A549 (cell line): ENCODE data around the gene VTA1.
"Not testable (repeated sequence)": the region's sequence is repeated elsewhere in the genome, so short reads cannot be mapped to it uniquely, and the experiment has no call there.

ENCODE experiments used
- POLR2A ChIP-seq: IDR thresholded peaks from 2 replicates; pipeline ENCODE4 v1.6.1; 2012; ENCODE audit warnings: mild to moderate bottlenecking, low read length
- RAD21 ChIP-seq, 2 experiments: fragments of >200 bp in 1 of 2; sonication (Bioruptor Twin) in 1 of 2; formaldehyde crosslinking in 1 of 2; IDR thresholded peaks in 1 of 2; conservative IDR thresholded peaks in 1 of 2; 2 replicates in 1 of 2; 3 replicates in 1 of 2; pipeline ENCODE4 v1.6.1; 2012 to 2018; ENCODE audit warnings: inconsistent platforms in 1 of 2
- SREBF2 ChIP-seq: fragments of 450-650 bp; IDR thresholded peaks from 2 replicates; pipeline ENCODE4 v1.6.1; 2014; ENCODE audit warnings: mild to moderate bottlenecking, moderate library complexity
- TP53 ChIP-seq: fragments of 250-450 bp; sonication (Bioruptor Pico); IDR thresholded peaks from 2 replicates; pipeline ENCODE4 v1.5.0; 2021; ENCODE audit warnings: mild to moderate bottlenecking, moderate library complexity
- TF ChIP-seq, protein P1 (sequence below): fragments of >200 bp; sonication (Bioruptor Twin); formaldehyde crosslinking; IDR thresholded peaks from 3 replicates; pipeline ENCODE4 v1.5.1; 2016

DNA sequence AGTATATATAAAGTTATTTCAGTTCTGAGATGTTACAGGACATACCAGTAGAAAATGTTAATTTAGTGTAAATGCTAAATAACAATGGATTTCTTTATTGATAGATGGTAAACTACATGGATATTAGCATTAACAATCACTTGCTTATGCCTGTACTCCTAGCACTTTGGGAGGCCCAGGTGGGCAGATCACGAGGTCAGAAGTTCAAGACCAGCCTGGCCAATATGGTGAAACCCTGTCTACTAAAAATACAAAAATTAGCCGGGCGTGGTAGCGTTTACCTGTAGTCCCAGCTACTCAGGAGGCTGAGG, 9.7 kb downstream of the VTA1 start:
- not testable (repeated sequence) for TF ChIP-seq POLR2A, TP53, SREBF2
- 0 out of 5 replicates have a peak, but pooled peaks of 1 of the 2 experiments have one; percentile 4 for TF ChIP-seq RAD21 (conservative IDR thresholded peaks at IDR 0.05 in 1 of 2, IDR thresholded peaks at IDR 0.05 in 1 of 2)
- TF ChIP-seq, protein P1, sequence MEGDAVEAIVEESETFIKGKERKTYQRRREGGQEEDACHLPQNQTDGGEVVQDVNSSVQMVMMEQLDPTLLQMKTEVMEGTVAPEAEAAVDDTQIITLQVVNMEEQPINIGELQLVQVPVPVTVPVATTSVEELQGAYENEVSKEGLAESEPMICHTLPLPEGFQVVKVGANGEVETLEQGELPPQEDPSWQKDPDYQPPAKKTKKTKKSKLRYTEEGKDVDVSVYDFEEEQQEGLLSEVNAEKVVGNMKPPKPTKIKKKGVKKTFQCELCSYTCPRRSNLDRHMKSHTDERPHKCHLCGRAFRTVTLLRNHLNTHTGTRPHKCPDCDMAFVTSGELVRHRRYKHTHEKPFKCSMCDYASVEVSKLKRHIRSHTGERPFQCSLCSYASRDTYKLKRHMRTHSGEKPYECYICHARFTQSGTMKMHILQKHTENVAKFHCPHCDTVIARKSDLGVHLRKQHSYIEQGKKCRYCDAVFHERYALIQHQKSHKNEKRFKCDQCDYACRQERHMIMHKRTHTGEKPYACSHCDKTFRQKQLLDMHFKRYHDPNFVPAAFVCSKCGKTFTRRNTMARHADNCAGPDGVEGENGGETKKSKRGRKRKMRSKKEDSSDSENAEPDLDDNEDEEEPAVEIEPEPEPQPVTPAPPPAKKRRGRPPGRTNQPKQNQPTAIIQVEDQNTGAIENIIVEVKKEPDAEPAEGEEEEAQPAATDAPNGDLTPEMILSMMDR = not testable (repeated sequence)
